Esophagus muscularis mucosa (tissue), 3 donors: ENCODE measurements around the gene C12orf43.

ENCODE experiments used
- CTCF ChIP-seq, 3 experiments: fragments of 200-600 bp in 2 of 3; fragments of 450-650 bp in 1 of 3; sonication (generic) in 2 of 3; IDR thresholded peaks; one replicate each; pipeline ENCODE4 v1.5.1; 2017 to 2019; ENCODE audit warnings: antibody characterized with exemption in 3 of 3, mild to moderate bottlenecking in 2 of 3, moderate library complexity in 1 of 3
- POLR2AphosphoS5 ChIP-seq, 2 donors: sonication (generic); formaldehyde crosslinking; IDR thresholded peaks; one replicate each; pipeline ENCODE4 v1.6.1; 2017; ENCODE audit warnings: antibody characterized with exemption in 2 of 2

GRCh38 chr12:120994059-120994458 lies 22.2 kb downstream of the C12orf43 start:
- TF ChIP-seq CTCF (IDR thresholded peaks at IDR 0.05) (no peak), POLR2AphosphoS5 (IDR thresholded peaks at IDR 0.05) (no peak)
